NCI-H1694 treated with DMSO at 0.1 percent for 48 hours (cell line): ENCODE data around the gene SQSTM1.
A peak's percentile ranks its signal among the peaks of the same experiment; 100 is the strongest.

Source experiments
- DNase-seq: peaks from one replicate; lab custom pipeline; 2025; lab: John Stamatoyannopoulos, UW

The SQSTM1 gene

DNA sequence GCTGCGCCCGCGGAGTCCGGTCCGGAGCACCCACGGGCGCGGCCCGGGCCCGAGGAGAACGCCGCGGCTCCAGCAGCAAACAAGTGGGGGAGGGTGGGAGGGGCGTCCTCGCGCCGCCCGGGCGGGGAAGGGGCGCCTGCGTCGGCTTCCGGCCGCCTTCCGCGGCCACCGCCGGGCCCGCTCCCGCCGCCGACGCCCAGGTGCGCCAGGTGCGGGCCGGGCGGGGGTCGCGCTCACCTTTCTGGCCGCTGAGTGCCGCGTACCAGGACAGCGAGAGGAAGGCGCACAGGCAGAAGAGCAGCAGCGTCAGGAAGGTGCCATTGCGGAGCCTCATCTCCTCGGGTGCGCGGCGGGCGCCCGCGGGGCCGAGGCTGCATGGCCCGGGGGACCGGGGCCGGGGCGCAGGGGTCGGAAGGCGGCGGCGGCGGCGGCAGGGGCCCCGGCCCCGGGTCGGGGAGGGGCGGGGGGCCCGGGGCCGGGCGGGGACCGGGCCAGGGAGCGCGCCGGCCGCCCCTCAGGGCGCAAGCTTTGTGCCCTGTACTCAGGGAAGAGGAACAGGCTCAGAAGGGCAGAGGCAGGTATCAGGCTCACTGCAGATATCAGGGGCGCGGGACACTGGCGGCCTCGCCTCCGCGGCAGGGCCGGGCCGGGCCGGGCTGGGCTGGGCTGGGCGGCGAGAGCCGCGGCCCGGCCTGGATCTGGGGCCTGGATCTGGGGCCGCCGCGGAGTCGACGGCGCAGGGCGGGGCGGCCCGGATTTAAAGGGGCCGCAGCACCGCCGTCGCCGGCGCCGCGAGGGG lies 14.3 kb upstream of the SQSTM1 start, which contains the start of gene MGAT4B:
Gene MGAT4B, minus strand, starts transcription at position 617 of the 799 bp plus-strand sequence. Its CDS starts 283 bp downstream, at position 334.
- no peak for DNase-seq

DNA sequence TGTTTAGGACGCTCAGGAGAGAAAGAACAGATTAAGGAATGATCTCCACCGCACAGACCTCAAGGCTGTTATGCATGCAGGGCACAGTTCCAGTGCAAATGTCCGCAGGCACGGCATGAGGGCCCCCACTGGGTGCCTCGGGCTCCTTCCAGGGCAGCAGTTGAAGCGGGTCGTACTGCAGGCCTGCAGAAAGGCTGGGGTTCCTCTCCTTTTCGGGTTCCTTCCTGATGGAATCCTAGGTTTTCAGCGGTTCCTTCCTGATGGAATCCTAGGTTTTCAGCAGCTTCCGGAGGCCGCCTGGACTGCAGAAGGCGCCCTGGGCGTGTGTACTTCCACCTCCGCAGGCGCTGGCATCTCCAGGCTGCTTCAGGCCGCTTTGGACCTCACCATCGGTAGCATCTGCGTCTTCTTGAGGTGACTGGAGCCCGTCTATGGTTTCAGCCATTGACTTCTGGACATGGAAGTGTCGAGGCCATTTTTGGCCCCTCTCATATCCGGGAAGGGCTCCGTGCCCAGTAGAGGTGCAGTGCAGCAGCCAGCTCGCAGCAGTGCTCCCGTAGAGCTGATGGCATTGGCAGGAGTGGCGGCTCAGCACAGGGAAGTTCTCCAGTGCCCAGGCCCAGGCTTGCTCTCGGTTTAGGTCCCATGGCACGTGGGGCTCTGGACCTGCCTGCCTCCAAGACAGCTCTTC lies 8.4 kb upstream of the SQSTM1 start:
- no peak for DNase-seq

DNA sequence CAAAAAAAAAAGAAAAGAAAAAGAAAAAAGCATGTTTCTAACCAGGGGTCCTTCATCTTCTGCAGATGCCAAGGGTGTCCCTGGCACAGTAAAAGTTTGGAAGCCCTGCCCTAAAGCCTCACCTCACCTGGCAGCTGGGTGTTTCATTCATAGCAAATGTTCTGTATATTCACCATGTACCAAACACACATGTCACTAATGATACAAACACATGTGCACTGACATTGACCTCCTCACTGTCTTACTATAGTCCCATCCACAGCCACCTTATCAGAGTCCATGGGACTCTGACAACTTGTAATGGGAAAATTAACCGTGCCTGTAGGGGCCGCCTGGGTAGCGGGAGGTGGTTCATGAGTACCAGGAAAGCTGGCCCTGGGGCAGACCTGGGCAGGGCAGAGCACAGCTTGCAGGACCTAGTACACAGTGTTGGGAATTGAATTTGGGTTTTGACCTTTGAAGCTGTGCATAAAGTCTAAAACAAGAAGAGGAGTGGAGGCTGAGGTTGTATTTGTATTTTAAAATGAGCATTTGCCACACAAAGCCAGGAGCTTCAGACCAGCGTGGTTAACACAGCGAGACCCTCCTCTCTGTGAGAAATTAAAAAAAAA lies 7.6 kb upstream of the SQSTM1 start:
- no peak for DNase-seq

DNA sequence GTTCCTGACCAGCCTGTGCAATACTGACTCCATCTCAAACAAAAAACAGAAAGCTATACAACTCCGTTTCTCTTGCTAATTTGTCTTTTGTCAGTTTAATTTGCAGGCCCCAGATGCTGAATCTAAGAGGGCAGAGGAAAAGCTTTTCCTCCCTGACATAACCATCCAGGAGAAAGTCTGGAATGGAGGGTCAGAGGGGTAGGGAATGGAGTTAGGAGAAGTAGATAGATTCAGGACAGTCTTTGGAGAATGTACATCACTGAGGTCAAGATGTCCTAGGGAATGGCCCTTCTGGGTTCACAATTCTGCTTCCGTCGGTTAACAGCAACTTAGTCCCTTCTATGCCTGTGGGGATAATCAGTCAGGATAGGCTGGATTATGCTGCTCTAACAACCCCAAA lies 6.6 kb upstream of the SQSTM1 start:
- DNase-seq = no peak

DNA sequence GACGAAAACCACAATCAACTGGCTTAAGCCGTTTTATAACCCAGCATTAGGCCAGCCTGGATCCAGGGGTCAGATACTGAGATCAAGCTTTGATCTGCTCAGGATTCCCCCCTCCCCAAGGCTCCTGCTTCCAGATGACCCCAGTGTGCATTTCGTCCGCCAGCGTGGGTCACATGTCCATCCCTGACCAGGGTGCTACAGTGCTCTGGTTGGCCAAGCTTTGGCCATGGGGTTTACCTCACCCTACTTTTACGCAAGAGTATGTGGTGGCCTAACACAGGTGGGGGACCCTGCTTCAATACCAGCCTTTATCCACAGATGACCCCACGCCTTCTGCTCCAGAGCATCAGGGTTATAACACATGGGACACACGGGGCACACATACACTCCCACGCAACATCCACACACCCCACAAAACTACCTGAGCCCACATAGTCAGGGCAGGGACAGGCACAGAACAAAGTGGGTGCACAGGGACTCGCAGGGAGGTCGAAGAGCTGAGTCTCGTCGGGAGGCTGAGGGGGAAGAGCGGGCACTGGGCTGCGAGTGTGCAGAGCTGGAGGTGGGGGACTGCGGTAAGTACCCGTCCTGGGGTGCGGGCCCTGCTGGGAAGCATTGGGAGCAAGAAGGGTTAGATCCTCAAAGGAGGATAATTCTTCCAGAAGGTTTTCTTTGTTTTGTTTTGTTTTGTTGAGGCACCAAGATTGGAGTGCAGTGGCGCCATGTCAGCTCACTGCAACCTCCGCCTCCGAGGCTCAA lies 5.0 kb upstream of the SQSTM1 start:
- no peak for DNase-seq

DNA sequence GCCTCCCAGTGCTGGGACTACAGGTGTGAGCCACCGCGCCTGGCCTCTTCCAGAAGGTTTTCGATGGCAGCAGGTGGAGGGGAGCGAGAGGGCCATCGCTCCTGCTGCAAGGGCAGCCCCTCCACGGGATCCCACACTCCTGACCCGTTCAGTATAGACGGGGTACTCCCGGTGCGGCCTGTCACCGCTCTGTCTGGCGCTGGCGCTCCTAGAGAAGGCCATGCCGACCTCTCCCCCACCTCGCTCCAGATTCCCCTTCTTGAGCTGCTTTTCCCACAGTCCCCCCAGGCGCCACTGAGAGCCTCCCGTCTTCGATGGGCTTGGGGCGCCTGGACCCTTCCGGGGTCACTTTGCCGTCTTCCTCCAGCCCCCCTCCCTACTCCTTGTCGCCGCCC lies 4.3 kb upstream of the SQSTM1 start:
- no peak for DNase-seq

DNA sequence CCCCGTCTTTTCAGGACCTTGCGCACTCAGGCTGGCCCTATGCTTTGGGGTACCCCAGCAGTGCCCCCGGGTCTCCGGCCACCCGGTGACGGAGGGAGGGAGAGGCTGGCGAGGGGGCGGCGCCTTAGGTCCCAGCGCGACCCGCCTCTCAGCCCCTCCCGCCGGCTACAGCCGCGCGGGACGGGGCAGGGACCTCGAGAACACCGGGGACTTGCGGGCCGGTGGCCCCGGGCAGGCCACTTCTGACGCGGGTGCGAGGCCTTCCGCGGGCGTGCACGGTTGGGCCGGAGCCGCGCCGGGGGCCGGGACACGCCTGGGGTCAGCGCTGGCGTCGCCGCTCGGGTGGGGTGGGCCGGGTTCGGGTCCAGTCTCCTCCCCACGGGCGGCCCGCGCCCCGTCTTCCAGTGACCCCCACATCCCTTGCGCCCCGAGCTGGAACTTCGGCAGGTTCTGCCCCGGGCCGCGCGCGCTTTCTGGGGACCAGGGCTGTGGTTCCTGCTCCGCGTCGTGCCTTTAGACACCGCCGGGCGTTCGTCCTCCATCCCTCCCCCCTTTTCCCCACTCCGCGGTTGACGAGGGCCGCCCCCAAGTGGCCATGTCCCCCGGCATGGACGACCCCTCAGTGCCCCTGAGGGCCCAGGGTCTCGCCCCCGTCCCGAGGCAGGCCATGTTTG lies 3.8 kb upstream of the SQSTM1 start:
- DNase-seq = no peak

DNA sequence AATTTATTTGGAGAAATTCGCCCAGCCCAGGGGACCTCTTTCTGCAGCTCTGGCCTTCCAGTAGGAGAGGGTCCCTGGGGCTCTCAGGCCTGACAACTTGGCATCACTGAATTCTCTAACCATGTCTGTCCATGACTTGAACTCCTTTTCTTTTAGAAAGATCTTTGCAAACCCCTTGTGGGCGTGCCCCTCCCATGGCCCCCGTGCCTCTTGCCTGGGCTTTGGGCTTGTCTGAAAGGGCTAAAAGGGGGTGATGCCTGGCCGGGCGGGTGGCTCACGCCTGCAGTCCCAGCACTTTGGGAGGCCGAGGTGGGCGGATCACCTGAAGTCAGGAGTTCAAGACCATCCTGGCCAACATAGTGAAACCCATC lies 3.2 kb upstream of the SQSTM1 start:
- no peak for DNase-seq

DNA sequence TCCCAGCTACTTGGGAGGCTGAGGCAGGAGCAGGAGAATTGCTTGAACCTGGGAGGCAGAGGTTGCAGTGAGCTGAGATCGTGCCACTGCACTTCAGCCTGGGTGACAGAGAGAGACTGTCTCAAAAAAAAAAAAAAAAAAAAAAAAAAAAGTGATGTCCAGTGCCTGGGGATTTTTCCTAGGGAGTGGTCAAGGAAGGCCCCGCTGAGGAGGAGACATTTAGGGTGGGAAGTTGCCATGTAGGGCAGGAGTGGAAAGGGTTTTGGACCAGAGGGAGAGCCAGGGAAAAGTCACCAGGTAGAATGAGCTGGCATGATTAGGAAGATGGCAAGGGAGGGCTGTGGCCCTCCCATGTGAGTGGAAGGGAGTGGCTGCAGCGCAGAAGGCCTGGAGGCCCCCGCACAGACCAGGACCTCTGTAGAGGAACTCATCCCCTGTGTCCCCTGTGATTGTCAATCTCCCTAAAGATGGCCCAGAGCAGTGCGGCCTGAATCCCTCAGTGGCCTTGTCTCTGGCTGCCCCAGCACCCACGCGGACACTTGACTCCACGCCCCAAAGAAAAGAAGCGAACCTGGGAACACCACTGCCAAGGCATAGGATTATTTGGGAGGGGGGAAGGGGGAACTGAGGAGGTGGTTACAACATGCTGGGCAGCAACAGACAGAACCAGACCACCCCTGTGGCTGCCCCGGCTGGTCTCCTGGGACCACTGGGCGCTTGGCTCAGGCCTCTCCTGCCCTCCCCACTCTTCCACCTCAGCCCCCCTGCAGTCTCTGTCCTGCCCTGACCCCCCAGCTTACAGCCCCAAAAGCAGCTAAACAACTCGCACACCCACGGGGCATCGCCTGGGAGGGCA lies 2.6 kb upstream of the SQSTM1 start:
- DNase-seq = no peak

DNA sequence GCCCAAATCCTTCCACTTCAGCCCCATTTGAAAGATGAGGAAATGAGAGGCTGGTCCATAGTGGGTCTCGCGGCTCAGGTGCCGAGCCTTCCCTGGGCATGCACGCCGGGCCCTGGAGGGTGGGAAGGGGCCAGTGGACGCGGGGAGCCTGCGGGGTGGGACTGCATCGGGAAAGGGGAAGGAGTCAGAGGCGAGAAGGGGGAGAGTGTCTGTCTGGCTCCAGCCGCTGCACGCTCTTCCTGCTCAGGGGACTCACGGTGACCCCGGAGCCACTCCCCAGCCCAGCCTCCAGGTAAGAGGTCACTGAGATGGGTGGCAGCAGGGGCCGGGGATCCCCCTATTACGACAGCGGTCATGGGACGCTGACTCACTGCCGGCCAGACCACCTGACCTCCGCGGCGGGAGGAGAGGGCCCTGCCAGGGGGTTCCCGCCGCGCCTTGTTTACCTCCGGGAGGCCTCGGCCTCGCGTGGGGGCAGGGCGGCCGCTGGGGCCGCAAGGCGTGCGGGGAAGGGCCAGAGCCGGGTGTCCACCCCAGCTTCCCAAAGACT lies 1.9 kb upstream of the SQSTM1 start:
- DNase-seq = no peak

DNA sequence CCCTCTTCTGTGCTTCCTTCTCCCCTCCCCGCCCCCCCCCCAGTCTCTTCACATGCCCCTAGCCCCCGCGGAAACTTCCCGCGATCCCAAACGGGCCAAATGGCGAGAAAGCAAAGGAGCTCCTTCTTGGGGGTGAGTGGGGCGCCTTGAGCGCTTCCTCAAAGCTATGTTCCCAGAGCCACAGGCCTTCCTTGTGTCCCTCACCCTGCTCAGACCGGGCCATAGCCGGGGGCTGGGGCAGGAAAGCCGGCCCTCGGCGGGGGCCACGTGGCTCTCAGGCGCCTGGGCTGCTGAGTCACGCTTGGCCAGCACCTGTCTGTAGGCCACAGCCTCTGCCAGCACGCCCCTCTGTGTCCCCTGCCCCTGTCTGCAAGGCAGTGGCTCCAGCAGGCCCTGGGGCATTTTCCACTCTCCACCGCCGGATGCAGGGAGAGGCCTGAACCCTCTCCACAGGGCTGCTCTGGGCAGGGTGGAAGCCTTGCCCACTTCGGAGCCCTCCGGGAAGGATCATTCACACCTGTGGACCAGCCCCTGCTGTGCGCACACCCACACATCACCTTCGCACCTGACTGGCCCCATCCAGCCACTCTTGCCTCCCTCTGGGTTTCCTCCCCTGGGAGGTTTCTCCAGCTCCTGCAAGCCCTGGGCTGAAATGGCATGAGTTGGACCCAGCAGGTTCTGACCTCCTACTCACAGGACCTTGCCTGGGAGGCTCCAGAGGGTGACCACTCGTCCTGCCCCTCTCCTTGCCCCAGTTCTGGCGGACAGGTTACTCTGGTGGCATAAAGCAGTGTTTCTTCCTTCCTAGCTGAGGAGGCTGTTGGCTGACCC lies 1.2 kb upstream of the SQSTM1 start:
- no peak for DNase-seq

DNA sequence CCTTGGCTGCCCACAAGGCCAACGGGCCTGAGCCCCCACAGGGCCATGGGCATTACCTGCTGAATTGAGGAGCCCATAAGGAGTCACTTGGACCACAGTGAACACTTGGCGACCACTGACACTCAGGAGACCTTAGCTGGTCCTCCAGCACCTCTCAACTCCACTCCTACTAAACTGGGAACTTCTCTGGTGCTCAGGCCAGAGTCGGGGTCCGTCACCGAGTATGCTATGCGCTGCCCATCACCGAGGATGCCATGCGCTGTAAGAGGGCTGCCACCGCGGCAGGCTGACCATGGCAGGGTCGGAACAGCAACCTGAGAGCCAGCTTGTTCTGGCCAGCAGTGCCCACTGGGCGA lies 600 bp upstream of the SQSTM1 start:
- no peak for DNase-seq

DNA sequence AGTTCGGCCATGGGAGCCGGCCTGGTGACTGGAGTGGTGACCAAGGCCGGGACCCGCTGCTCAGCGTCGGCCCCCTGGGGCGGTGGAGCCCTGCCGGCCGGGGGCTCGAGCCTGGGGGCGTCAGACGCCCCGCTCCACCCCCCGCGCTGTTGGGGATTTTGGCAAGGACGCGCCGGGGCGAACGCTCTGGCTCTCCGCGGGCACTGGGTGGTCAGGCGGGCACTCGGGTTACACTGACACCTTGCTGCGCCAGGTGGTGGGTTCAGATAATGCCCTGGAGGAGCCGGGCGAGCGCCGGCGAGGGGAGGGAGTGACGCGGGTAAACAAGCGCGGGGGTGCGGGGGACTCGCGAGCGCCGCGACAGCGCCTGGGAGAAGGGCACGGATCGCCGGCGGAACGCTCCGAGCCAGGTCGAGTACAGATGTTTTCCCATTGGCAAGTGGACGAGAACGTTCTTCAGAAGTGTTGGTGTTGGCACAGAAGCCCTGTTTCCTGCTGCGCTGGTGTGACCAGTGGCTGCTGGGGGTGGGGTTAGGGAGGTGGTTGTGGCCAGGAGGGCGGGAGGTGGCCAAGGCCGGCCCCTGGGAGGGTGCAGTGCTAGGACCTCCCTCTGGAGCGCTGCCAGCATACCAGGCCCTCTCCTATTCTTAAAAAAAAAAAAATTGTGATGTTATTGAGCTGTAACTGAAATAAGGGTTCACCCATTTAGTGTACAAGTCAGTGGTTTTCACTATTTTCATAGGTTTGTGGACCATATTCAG lies 773 bp downstream of the SQSTM1 start:
- DNase-seq = peak; percentile 26

DNA sequence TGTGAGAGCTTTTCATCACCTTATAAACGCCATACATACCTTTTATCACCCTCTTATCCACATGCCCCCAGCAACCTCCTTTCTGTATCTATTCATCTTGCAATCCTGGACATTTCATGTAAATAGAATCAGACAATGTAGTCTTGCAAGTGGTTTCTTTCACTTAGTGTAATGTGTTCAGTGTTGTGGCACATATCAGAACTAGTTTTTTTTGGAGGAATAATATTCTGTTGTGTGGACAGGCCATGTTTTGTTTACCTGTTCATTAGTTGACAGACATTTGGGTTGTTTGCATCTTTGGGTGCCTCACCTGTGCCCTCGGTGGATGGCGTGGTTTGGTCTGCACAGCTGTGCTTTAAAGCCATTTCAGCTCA lies 1.3 kb downstream of the SQSTM1 start:
- no peak for DNase-seq

DNA sequence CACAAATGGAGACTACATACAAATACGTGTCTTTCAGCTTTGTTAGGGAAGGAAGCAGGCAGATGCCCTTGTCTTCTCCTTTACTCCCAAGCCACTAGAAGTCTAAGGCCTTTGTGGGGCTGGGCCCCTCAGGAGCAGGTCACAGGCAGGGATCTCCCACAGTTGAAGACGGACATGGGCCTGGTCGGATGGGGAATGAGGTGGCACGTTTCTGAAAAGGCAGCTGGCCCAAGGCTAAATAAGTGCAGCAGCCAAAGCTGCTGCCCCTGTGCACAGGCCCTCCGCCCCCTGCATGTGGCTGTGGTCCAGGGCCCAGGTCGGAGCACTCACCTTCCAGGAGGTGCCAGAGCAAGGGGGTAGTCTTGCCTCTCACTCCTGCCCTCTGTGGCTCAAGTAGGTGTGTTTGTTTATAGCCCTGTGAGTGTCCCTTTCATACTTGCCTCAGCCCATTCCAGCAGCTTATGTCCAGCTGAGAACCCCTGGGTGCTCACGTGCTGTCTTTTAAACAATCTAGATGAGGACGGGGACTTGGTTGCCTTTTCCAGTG lies 1.8 kb downstream of the SQSTM1 start:
- no peak for DNase-seq

DNA sequence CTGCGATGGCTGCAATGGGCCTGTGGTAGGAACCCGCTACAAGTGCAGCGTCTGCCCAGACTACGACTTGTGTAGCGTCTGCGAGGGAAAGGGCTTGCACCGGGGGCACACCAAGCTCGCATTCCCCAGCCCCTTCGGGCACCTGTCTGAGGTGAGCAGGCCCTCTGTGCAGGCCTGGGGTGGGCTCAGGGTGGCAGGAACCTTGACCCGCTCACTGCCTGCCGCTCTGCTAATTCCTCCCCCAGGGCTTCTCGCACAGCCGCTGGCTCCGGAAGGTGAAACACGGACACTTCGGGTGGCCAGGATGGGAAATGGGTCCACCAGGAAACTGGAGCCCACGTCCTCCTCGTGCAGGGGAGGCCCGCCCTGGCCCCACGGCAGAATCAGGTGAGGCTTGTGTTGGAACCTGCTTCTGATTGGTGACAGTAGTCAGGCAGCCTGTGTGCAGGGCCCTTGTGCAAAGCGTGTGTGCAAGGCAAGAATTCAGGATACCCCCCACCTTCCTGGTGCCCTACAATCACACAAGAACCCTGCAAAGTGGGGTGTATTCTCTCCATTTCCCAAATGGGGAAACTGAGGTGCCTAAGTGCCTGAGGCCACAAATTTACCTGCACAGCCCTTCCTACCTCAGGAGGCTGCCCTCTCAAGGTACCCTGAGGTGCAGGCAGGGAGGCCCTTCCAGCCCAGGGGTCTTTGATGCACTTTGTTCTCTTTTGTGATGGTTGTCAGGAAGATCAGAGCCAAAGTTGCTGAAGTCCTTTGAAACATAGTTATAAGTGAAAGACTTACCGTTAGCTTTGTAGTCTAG lies 3.4 kb downstream of the SQSTM1 start:
- no peak for DNase-seq

DNA sequence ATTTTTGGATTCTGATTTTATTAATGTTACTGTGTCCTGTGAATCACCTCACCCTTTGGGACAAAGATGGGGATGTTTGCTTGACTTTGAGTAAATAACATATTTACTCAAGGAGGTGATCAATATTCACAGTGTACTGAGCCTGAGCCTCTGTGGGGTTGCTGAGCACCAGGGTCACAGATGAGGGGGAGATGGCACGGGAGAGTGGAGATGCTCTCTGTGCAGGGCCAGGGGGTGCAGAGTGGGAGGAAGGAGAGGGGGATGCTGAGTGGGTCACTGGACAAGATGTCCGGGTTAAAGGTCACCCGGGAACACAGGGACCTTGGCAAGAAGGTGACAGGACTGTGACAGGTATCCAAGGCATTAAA lies 4.0 kb downstream of the SQSTM1 start:
- DNase-seq = no peak

DNA sequence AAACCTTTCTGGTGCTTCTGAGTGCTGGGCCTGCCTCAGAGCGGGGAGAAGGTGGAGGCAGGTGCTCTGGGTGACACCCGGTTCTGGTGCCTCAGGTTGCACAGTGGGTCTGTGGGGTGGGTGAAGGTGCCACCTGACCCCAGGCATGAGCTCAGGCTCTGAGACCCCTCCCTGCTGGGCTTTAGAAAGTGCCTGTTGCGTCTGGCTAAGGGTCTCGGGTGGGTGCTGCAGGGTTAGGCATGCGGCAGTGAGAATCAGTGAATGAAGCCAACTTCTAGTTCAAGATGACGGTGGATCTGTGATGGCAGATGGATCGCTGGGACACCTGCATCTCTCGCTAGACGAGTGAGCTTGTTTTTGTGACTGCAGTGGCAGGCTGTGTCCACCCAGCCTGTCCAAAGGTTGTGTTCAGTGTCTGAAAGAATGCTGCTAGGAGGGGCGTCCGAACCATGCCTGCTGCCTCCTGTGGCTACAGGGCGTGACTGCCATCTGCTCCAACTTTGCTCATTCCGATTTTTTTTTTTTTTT lies 5.0 kb downstream of the SQSTM1 start:
- DNase-seq = no peak
